GM18526 (cell line): ENCODE results near the gene DUSP15.

Source experiments
- POLR2A ChIP-seq: IDR thresholded peaks from 3 replicates; pipeline ENCODE4 v1.6.1; 2011; ENCODE audit not compliant: insufficient read length; ENCODE audit errors: extremely low read depth

DUSP15 gene

GRCh38 chr20:31813611-31814010 is 56.7 kb downstream of the DUSP15 start:
- no peak for TF ChIP-seq POLR2A

GRCh38 chr20:31811796-31812728 is 58.3 kb downstream of the DUSP15 start:
- no peak for TF ChIP-seq POLR2A

- TF ChIP-seq POLR2A: no peak
Observed at GRCh38 chr20:31811198-31811597, 59.1 kb downstream of the DUSP15 start.
